Transverse colon (tissue), 4 donors: ENCODE data around the gene ARHGAP5.

Experiments
- CTCF ChIP-seq, 5 experiments: fragments of 200-600 bp in 3 of 5; fragments of 450-650 bp in 2 of 5; sonication (generic) in 3 of 5; IDR thresholded peaks; 1 replicate in 2 of 5; 2 replicates in 3 of 5; pipeline ENCODE4 v1.5.1; 2016 to 2017; ENCODE audit warnings: antibody characterized with exemption in 5 of 5, inconsistent platforms in 3 of 5, mild to moderate bottlenecking in 2 of 5, moderate library complexity in 1 of 5
- POLR2AphosphoS5 ChIP-seq, 3 donors: sonication (generic); formaldehyde crosslinking; IDR thresholded peaks; one replicate each; pipeline ENCODE4 v1.6.1; 2016; ENCODE audit warnings: antibody characterized with exemption in 3 of 3

GRCh38 chr14:32167907-32168306, 90.8 kb downstream of the ARHGAP5 start:
- TF ChIP-seq CTCF (IDR thresholded peaks at IDR 0.05) (no peak), POLR2AphosphoS5 (IDR thresholded peaks at IDR 0.05) (no peak)
